Tibial nerve (tissue), 3 donors: Measurements from ENCODE around the gene RAB3GAP2.

Experiments
- POLR2A ChIP-seq, 2 donors: fragments of 450-650 bp; IDR thresholded peaks; one replicate each; pipeline ENCODE4 v1.6.1; 2017; ENCODE audit warnings: antibody characterized with exemption in 2 of 2, mild to moderate bottlenecking in 2 of 2, moderate library complexity in 2 of 2
- TF ChIP-seq, protein P1 (sequence below), 5 experiments: fragments of 200-600 bp in 3 of 5; fragments of 450-650 bp in 2 of 5; sonication (generic) in 3 of 5; IDR thresholded peaks; one replicate each; pipeline ENCODE4 v1.5.1; 2016 to 2019; ENCODE audit warnings: antibody characterized with exemption in 5 of 5, mild to moderate bottlenecking in 3 of 5, moderate library complexity in 2 of 5

DNA sequence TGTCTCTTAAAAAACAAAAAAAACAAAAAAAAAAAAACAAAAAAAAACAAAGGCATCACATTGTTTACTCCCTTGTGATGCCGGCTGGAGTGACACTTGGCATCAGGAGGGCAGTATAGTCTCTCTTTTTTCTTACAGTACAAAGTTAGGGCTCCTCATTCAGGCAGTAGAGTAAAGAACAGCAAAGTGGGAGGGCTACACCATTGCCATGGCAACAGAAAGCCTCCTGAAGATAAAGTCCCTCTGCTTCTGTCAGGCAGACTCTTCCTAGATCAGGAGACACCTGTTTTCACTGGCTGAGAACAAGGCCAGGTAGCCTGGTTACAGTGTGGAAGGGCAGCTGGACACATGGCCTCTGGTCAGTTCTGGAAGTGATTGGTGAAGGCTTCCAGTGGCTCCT is 41.3 kb upstream of the RAB3GAP2 start:
- no peak for TF ChIP-seq POLR2A (IDR thresholded peaks at IDR 0.05)
- TF ChIP-seq, protein P1, sequence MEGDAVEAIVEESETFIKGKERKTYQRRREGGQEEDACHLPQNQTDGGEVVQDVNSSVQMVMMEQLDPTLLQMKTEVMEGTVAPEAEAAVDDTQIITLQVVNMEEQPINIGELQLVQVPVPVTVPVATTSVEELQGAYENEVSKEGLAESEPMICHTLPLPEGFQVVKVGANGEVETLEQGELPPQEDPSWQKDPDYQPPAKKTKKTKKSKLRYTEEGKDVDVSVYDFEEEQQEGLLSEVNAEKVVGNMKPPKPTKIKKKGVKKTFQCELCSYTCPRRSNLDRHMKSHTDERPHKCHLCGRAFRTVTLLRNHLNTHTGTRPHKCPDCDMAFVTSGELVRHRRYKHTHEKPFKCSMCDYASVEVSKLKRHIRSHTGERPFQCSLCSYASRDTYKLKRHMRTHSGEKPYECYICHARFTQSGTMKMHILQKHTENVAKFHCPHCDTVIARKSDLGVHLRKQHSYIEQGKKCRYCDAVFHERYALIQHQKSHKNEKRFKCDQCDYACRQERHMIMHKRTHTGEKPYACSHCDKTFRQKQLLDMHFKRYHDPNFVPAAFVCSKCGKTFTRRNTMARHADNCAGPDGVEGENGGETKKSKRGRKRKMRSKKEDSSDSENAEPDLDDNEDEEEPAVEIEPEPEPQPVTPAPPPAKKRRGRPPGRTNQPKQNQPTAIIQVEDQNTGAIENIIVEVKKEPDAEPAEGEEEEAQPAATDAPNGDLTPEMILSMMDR (IDR thresholded peaks at IDR 0.05): no peak
